Ascending aorta (tissue), 2 donors: ENCODE data around the gene FOCAD. TPM values are rescaled to one million over a fixed set of nuclear protein-coding genes. Genes with fewer than 3 reads are reported as not detected.
A peak's percentile ranks its signal among the peaks of the same experiment; 100 is the strongest.
"Not testable (repeated sequence)": the region's sequence is repeated elsewhere in the genome, so short reads cannot be mapped to it uniquely, and the experiment has no call there.

Experiments used
- DNase-seq, 2 donors: peaks; one replicate each; pipeline ENCODE4 v3.0.0-alpha.2; 2019; ENCODE audit warnings: low spot score in 2 of 2
- H3K27ac ChIP-seq, 2 donors: fragments of 200-600 bp; sonication (generic); one replicate each; pipeline ENCODE4 v1.5.1; 2016 to 2017; ENCODE audit warnings: mild to moderate bottlenecking in 1 of 2
- H3K27me3 ChIP-seq: fragments of 200-600 bp; sonication (generic); one replicate; pipeline ENCODE4 v1.5.1; 2017
- H3K36me3 ChIP-seq, 2 donors: fragments of 200-600 bp; sonication (generic); one replicate each; pipeline ENCODE4 v1.5.1; 2016
- H3K4me1 ChIP-seq, 2 donors: fragments of 200-600 bp; sonication (generic); one replicate each; pipeline ENCODE4 v1.5.1; 2016 to 2017; ENCODE audit warnings: mild to moderate bottlenecking in 1 of 2
- H3K4me3 ChIP-seq, 2 donors: fragments of 200-600 bp; sonication (generic); one replicate each; pipeline ENCODE4 v1.5.1; 2016 to 2017; ENCODE audit warnings: mild to moderate bottlenecking in 1 of 2
- H3K9me3 ChIP-seq, 2 donors: fragments of 200-600 bp; sonication (generic); one replicate each; pipeline ENCODE4 v1.5.1; 2016
- CTCF ChIP-seq, 3 experiments: fragments of 200-600 bp in 2 of 3; fragments of 450-650 bp in 1 of 3; sonication (generic) in 2 of 3; IDR thresholded peaks; one replicate each; pipeline ENCODE4 v1.5.1; 2016 to 2019; ENCODE audit warnings: antibody characterized with exemption in 3 of 3, mild to moderate bottlenecking in 1 of 3, moderate library complexity in 1 of 3
- intact Hi-C: fragments of 100-400 bp; cut with DNase I; formaldehyde crosslinking; loops from one replicate; pipeline ENCODE4 v1.15.1; 2023
- total RNA-seq: library from RNA; depleted of rRNA; stranded (reverse); fragments of >200 nt; gene quantifications from one replicate; pipeline ENCODE4 v1.1.0, GENCODE V29; 2016

The FOCAD gene
- total RNA-seq, 1 donor from 2014 or later, result 64.3 TPM

GRCh38 chr9:20972684-20973083, 288.6 kb downstream of the FOCAD start:
- Histone ChIP-seq H3K4me3 (no peak overlapping the region), H3K27ac (no peak overlapping the region), H3K4me1 (no peaks in the 10 kb centered on the region), H3K27me3 (no peaks in the 10 kb centered on the region), H3K9me3 (peaks cover 0 to 10% of the 10 kb centered on the region in 2 donors), H3K36me3 (no peaks in the 10 kb centered on the region)
- DNase-seq, result no peak
- intact Hi-C loops, result no loop called here
- no peak for TF ChIP-seq CTCF (IDR thresholded peaks at IDR 0.05)

GRCh38 chr9:20973246-20973947, 289.3 kb downstream of the FOCAD start:
- H3K27ac ChIP-seq, H3K36me3 ChIP-seq, H3K4me1 ChIP-seq, DNase-seq, H3K27me3 ChIP-seq, intact Hi-C loops, H3K4me3 ChIP-seq, H3K9me3 ChIP-seq: not testable (repeated sequence)

- H3K36me3 ChIP-seq, H3K27me3 ChIP-seq, intact Hi-C loops, DNase-seq, H3K9me3 ChIP-seq, H3K4me3 ChIP-seq, H3K4me1 ChIP-seq, H3K27ac ChIP-seq: not testable (repeated sequence)
Observed at GRCh38 chr9:20974191-20974938, 290.3 kb downstream of the FOCAD start.

GRCh38 chr9:20978249-20978648, 294.2 kb downstream of the FOCAD start:
- H3K4me1 ChIP-seq, result peaks cover 4 to 15% of the 10 kb centered on the region in 2 donors
- intact Hi-C loops, result no loop called here
- H3K27me3 ChIP-seq, result no peaks in the 10 kb centered on the region
- no peak overlapping the region for H3K4me3 ChIP-seq
- no peak for DNase-seq
- no peaks in the 10 kb centered on the region for H3K36me3 ChIP-seq
- no peaks in the 10 kb centered on the region for H3K9me3 ChIP-seq
- no peak overlapping the region for H3K27ac ChIP-seq
- TF ChIP-seq CTCF (IDR thresholded peaks at IDR 0.05), result no peak

GRCh38 chr9:20980832-20981455, 296.9 kb downstream of the FOCAD start:
- Histone ChIP-seq H3K9me3 (no peaks in the 10 kb centered on the region), H3K27ac (peak overlapping the region; percentile 64 to 71), H3K27me3 (no peaks in the 10 kb centered on the region), H3K36me3 (no peaks in the 10 kb centered on the region), H3K4me1 (peaks cover 4 to 20% of the 10 kb centered on the region in 2 donors), H3K4me3 (peak overlapping the region; percentile 26 to 31)
- intact Hi-C loops, result loop anchor here (5.0 to 10.0 kb wide), 2 partner anchors 51 to 296 kb away; partner anchors contain the start of genes FOCAD and HACD4
- DNase-seq, result no peak
- no peak for TF ChIP-seq CTCF (IDR thresholded peaks at IDR 0.05)

- H3K27me3 ChIP-seq, result no peaks in the 10 kb centered on the region
- intact Hi-C loops, result loop anchor here (5.0 to 10.0 kb wide), 2 partner anchors 51 to 297 kb away; partner anchors contain the start of genes FOCAD and HACD4
- H3K27ac ChIP-seq, result peak overlapping the region; percentile 64 to 71
- H3K4me1 ChIP-seq, result peaks cover 4 to 20% of the 10 kb centered on the region in 2 donors
- no peak for TF ChIP-seq CTCF (IDR thresholded peaks at IDR 0.05)
- DNase-seq, result no peak
- H3K9me3 ChIP-seq, result no peaks in the 10 kb centered on the region
- H3K36me3 ChIP-seq, result no peaks in the 10 kb centered on the region
- H3K4me3 ChIP-seq, result peak overlapping the region; percentile 26 to 31
Observed at GRCh38 chr9:20981486-20981885, 297.4 kb downstream of the FOCAD start.
